Cardiac muscle cell (in vitro differentiated cells and primary cell): ENCODE results near the gene CCDC107. TPM values are rescaled to one million over a fixed set of nuclear protein-coding genes. Genes with fewer than 3 reads are reported as not detected.

Experiments
- DNase-seq, 2 donors: peaks; one replicate each; pipeline versions ENCODE4 v3.0.0 to v3.0.0-alpha.2; 2010 to 2017; ENCODE audit warnings: low read depth in 1 of 2, low spot score in 1 of 2
- H3K27ac ChIP-seq: fragments of 200-600 bp; sonication (generic); 2 replicates; pipeline ENCODE4 v1.5.1; 2016
- H3K27me3 ChIP-seq: fragments of 200-600 bp; sonication (generic); 2 replicates; pipeline ENCODE4 v1.6.0; 2016; ENCODE audit warnings: control low read depth
- H3K36me3 ChIP-seq: fragments of 200-600 bp; sonication (generic); 2 replicates; pipeline ENCODE4 v1.5.1; 2016; ENCODE audit warnings: control low read depth
- H3K4me1 ChIP-seq: fragments of 200-600 bp; sonication (generic); 2 replicates; pipeline ENCODE4 v1.8.1; 2017; ENCODE audit warnings: low read depth, mild to moderate bottlenecking, mixed run types
- H3K4me3 ChIP-seq: fragments of 200-600 bp; sonication (generic); 2 replicates; pipeline ENCODE4 v1.5.1; 2016; ENCODE audit warnings: mild to moderate bottlenecking
- H3K9me3 ChIP-seq: fragments of 200-600 bp; sonication (generic); 2 replicates; pipeline ENCODE4 v1.5.1; 2017; ENCODE audit warnings: low read depth, mild to moderate bottlenecking, control low read depth
- CTCF ChIP-seq: IDR thresholded peaks from 2 replicates; pipeline ENCODE4 v1.5.1; 2012; ENCODE audit warnings: low read depth, mild to moderate bottlenecking, low read length
- polyA plus RNA-seq: library from polyadenylated mRNA; unstranded; fragments of >200 nt; fragmentation: Nextera tagmentation; extraction: Ambion mirVana; gene quantifications from 2 replicates; pipeline ENCODE4 v1.2.1, GENCODE V29; 2016
- total RNA-seq: library from RNA; depleted of rRNA; stranded (reverse); fragments of >200 nt; gene quantifications from 2 replicates; pipeline ENCODE4 v1.2.3, GENCODE V29; 2016

CCDC107 gene
- total and polyA plus RNA-seq, 2 experiments from 2014 or later, result 26.5 to 75.1 TPM

GRCh38 chr9:35675732-35676392 is 17.8 kb downstream of the CCDC107 start:
- DNase-seq, result peak; percentile 44 to 89
- H3K4me1 ChIP-seq, result no peaks in the 10 kb centered on the region
- no peaks in the 10 kb centered on the region for H3K9me3 ChIP-seq

GRCh38 chr9:35679091-35679490 is 21.0 kb downstream of the CCDC107 start:
- Histone ChIP-seq H3K4me1 (no peaks in the 10 kb centered on the region), H3K27ac (no peak overlapping the region), H3K9me3 (no peaks in the 10 kb centered on the region), H3K27me3 (no peaks in the 10 kb centered on the region), H3K36me3 (peaks cover 19% of the 10 kb centered on the region), H3K4me3 (no peak overlapping the region)
- no peak for TF ChIP-seq CTCF
- no peak for DNase-seq

More at GRCh38 chr9:35675732-35676392, 17.8 kb downstream of the CCDC107 start:
- no peak overlapping the region for H3K27ac ChIP-seq
- TF ChIP-seq CTCF, result peak; percentile 2
- H3K36me3 ChIP-seq, result no peaks in the 10 kb centered on the region
- H3K27me3 ChIP-seq, result no peaks in the 10 kb centered on the region
- peak overlapping the region; percentile 23 for H3K4me3 ChIP-seq

GRCh38 chr9:35679766-35680330 is 21.8 kb downstream of the CCDC107 start:
- no peaks in the 10 kb centered on the region for H3K9me3 ChIP-seq
- no peaks in the 10 kb centered on the region for H3K4me1 ChIP-seq
- H3K27ac ChIP-seq, result peak overlapping the region; percentile 31
- DNase-seq, result no peak
- peaks cover 26% of the 10 kb centered on the region for H3K36me3 ChIP-seq
- no peak overlapping the region for H3K4me3 ChIP-seq
- H3K27me3 ChIP-seq, result no peaks in the 10 kb centered on the region
- TF ChIP-seq CTCF, result no peak

GRCh38 chr9:35680331-35681105 is 22.4 kb downstream of the CCDC107 start:
- H3K4me3 ChIP-seq, result no peak overlapping the region

More at GRCh38 chr9:35680331-35681105, 22.4 kb downstream of the CCDC107 start:
- peak in 1 of 2 donors; percentile 74 for DNase-seq
- no peak for TF ChIP-seq CTCF
- Histone ChIP-seq H3K9me3 (no peaks in the 10 kb centered on the region), H3K27ac (peak overlapping the region; percentile 31), H3K4me1 (no peaks in the 10 kb centered on the region), H3K27me3 (no peaks in the 10 kb centered on the region), H3K36me3 (peaks cover 33% of the 10 kb centered on the region)
